Upper lobe of left lung (tissue), 4 donors: ENCODE data around the gene IL1R1.

Experiments
- CTCF ChIP-seq, 6 experiments: fragments of 450-650 bp in 4 of 6; fragments of 200-600 bp in 2 of 6; sonication (generic) in 2 of 6; IDR thresholded peaks; one replicate each; pipeline ENCODE4 v1.5.1; 2016 to 2019; ENCODE audit warnings: antibody characterized with exemption in 6 of 6
- EP300 ChIP-seq, 4 donors: sonication (generic); formaldehyde crosslinking; IDR thresholded peaks; one replicate each; pipeline ENCODE4 v1.5.1; 2017; ENCODE audit warnings: antibody characterized with exemption in 4 of 4, control low read depth in 2 of 4
- POLR2A ChIP-seq, 4 donors: fragments of 450-650 bp; IDR thresholded peaks; one replicate each; pipeline ENCODE4 v1.5.1; 2016 to 2017; ENCODE audit warnings: antibody characterized with exemption in 4 of 4, mild to moderate bottlenecking in 2 of 4
- POLR2AphosphoS5 ChIP-seq, 2 donors: sonication (generic); formaldehyde crosslinking; IDR thresholded peaks; one replicate each; pipeline ENCODE4 v1.5.1; 2017; ENCODE audit warnings: antibody characterized with exemption in 2 of 2

- TF ChIP-seq EP300 (IDR thresholded peaks at IDR 0.05) (no peak), CTCF (IDR thresholded peaks at IDR 0.05) (no peak), POLR2AphosphoS5 (IDR thresholded peaks at IDR 0.05) (no peak), POLR2A (IDR thresholded peaks at IDR 0.05) (no peak)
These were observed 74.5 kb downstream of the IL1R1 start for GRCh38 chr2:102217032-102217431.
